Activated CD8-positive, alpha-beta memory T cell treated with anti-CD3 and anti-CD28 coated beads for 24 hours (primary cell): ENCODE results near the gene CCNL1.

Experiments used
- DNase-seq: peaks from one replicate; pipeline ENCODE4 v3.0.0-alpha.2; 2020

The CCNL1 gene

GRCh38 chr3:157142315-157142714 is 17.6 kb downstream of the CCNL1 start:
- DNase-seq = no peak

GRCh38 chr3:157139938-157140534 is 19.9 kb downstream of the CCNL1 start:
- DNase-seq = no peak

GRCh38 chr3:157136647-157137387 is 23.1 kb downstream of the CCNL1 start:
- DNase-seq = no peak

- DNase-seq = no peak
Observed at GRCh38 chr3:157135671-157136396, 24.1 kb downstream of the CCNL1 start.

GRCh38 chr3:157134620-157135191 is 25.2 kb downstream of the CCNL1 start:
- DNase-seq = no peak

- DNase-seq = no peak
Observed at GRCh38 chr3:157133434-157134320, 26.3 kb downstream of the CCNL1 start.

GRCh38 chr3:157132936-157133335 is 27.0 kb downstream of the CCNL1 start:
- DNase-seq = no peak

GRCh38 chr3:157132341-157132740 is 27.6 kb downstream of the CCNL1 start:
- DNase-seq = no peak

GRCh38 chr3:157131861-157132260 is 28.1 kb downstream of the CCNL1 start:
- DNase-seq = no peak

GRCh38 chr3:157130467-157131251 is 29.3 kb downstream of the CCNL1 start:
- peak; percentile 81 for DNase-seq

- DNase-seq = peak; percentile 65
Observed at GRCh38 chr3:157129803-157130466, 30.0 kb downstream of the CCNL1 start.

GRCh38 chr3:157128771-157129681 is 30.9 kb downstream of the CCNL1 start:
- peak; percentile 67 for DNase-seq

GRCh38 chr3:157127831-157128767 is 31.8 kb downstream of the CCNL1 start:
- DNase-seq = peak; percentile 79

GRCh38 chr3:157127268-157127667 is 32.7 kb downstream of the CCNL1 start:
- DNase-seq = no peak

- DNase-seq = no peak
Observed at GRCh38 chr3:157126365-157126764, 33.6 kb downstream of the CCNL1 start.

- DNase-seq = no peak
Observed at GRCh38 chr3:157125101-157125500, 34.8 kb downstream of the CCNL1 start.

GRCh38 chr3:157123621-157124020 is 36.3 kb downstream of the CCNL1 start:
- no peak for DNase-seq

- no peak for DNase-seq
Observed at GRCh38 chr3:157122832-157123427, 37.0 kb downstream of the CCNL1 start.
